CD4-positive, alpha-beta T cell treated with Interleukin-6 at 100 ng/mL for 8 hours (primary cell): ENCODE results near the gene PPP1R9A.

Source experiments
- DNase-seq: peaks from one replicate; pipeline ENCODE4 v3.0.0-alpha.2; 2020; ENCODE audit warnings: mixed read lengths, low spot score

PPP1R9A gene

DNA sequence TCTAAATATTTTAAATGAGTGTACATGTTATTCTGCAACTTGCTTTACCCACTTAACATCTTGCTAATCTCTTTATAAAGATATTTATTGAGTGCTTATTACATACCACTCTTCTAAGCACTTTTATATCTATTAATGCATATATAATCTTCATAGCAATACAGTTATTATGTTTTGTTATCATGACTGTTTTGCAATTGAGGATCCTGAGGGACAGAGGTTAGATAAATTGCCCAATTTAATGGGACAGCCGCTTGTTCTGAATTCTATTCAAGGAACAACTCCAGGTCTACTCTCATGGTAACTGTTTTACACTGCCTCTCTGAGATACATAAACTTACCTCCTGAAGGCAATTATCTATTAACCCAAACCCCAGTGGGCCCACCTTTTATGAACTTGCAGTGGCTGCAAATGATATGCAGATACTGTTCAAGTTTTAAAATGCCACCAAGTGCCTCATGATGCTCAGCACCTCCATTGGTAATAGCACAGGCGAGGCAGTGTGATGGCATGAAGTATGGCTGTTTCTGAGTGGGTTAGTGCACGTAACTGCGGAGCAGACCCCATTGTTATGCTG is 356.5 kb downstream of the PPP1R9A start:
- no peak for DNase-seq

DNA sequence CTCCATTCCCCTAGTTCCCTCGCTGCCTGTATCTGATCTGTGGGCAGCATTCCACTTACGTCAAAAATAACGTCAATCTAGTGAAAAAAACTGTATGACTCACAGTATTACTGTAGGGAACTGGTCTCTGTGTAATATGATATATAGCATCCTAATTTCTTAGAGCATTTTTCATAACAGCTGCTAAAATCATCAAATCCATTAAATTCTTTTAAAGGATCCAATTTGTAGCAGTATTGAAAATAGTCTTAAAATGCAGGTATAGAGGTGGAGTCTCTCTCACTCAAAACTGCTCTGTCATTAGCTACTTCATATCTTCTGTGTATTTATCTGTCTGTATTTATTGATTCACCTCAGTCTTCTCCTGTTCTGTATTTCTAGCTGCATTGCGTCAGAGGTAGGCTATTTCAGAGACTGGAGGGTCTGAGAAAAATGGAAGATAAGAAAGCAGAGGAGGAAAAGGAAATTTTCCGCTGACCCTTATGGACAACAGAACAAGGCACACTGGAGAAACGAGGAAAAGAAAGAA is 357.0 kb downstream of the PPP1R9A start:
- DNase-seq, result no peak

DNA sequence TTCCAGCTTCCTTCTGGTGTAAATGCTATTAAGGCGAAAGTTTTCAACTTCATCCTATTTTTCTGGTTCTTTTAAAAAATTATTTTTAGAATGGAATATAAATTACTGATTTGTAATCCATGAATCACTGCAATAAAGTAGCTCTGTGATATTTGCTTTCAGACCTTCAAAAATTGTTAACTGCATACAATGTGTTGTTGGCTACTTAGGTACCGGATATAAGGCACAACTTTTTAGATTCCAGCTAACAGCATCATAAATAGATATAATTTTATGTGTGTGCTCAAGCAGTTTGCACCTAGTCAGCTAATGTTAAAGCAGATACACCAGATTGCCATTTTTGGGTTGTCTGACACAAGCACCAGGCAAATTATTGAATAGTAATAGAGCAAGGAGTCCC is 358.2 kb downstream of the PPP1R9A start:
- DNase-seq, result no peak

DNA sequence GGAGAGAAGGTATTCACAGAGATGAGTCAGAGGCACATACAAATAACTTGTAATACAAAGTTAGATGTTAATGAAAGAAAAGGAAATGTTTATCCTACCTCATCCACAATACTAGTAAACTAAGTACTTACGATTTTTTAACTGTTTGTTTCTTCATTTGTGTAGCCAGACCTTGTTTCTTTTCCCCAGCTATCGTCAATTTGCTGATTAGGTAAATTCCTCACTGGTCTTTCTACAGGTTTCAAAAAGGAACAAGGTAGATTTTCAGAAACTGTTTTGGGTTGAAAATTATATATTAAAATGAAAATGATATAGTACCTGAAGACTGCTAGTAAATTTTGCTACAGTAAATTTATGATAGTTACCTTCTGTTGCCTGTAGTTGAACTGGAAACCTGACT is 360.4 kb downstream of the PPP1R9A start:
- no peak for DNase-seq

DNA sequence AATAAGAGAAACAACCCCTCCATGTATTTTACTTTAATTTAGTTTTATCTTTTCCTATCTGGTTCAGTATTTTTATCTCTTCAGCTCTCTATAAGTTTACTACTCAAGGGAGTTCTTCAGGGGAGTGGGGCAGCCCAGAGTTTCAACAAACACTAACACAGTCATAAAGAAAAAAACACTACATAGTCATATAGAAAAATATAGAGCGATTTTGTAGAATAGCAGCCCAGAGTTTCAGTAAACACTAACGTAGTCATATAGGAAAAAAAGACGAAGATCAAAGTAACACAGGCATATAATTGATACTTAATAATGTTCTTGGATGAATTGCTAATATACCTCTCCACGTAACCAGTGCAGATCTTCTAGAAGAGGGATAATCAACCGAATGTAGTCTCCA is 362.2 kb downstream of the PPP1R9A start:
- DNase-seq, result no peak

- DNase-seq, result no peak
Measured at GRCh38 chr7:95276114-95276513, 368.7 kb downstream of the PPP1R9A start.

DNA sequence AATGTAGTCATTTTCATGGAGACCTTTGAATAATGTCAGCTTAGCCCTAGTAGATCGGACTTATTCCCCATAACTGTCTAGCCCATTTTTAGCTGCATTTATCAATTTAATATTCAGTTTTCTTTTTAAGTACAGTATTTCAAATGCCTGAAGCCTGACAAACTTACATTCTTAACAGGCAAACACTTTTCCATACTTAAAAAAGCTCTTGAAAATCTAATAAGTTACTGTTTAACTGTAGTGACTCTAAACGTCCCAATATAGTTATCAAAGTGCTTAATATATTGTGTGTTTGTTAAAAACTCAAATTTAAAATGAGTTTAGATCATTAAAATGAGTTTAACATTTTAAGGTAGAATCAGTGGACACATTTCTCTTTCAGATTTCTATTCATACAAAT is 372.0 kb downstream of the PPP1R9A start:
- no peak for DNase-seq

- DNase-seq, result no peak
Measured at GRCh38 chr7:95286096-95286495, 378.7 kb downstream of the PPP1R9A start.

- no peak for DNase-seq
Measured at GRCh38 chr7:95290166-95290830, 382.9 kb downstream of the PPP1R9A start.

- no peak for DNase-seq
Measured at GRCh38 chr7:95295397-95295796, 388.0 kb downstream of the PPP1R9A start.

- DNase-seq, result no peak
Measured at GRCh38 chr7:95296456-95296855, 389.1 kb downstream of the PPP1R9A start.

DNA sequence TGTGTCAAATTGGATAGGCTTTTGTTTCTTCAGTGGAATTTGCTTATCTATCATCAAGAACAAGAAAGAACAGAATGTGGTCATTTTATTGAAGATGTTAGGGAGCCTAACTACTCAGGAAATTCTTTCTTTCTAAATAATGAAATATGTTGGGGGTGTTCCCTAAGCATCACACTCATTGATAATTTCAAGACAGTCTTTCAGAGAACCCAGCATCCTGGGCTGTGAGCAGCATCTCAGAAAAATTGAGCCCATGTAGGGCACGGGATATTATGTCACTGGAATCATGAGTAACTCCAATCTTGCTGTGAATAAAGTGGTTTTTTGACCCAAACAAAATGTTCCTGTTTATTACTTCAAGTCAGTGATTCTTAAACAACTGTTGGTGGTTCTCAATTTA is 389.6 kb downstream of the PPP1R9A start:
- no peak for DNase-seq

- DNase-seq, result no peak
Measured at GRCh38 chr7:95298091-95298490, 390.7 kb downstream of the PPP1R9A start.

DNA sequence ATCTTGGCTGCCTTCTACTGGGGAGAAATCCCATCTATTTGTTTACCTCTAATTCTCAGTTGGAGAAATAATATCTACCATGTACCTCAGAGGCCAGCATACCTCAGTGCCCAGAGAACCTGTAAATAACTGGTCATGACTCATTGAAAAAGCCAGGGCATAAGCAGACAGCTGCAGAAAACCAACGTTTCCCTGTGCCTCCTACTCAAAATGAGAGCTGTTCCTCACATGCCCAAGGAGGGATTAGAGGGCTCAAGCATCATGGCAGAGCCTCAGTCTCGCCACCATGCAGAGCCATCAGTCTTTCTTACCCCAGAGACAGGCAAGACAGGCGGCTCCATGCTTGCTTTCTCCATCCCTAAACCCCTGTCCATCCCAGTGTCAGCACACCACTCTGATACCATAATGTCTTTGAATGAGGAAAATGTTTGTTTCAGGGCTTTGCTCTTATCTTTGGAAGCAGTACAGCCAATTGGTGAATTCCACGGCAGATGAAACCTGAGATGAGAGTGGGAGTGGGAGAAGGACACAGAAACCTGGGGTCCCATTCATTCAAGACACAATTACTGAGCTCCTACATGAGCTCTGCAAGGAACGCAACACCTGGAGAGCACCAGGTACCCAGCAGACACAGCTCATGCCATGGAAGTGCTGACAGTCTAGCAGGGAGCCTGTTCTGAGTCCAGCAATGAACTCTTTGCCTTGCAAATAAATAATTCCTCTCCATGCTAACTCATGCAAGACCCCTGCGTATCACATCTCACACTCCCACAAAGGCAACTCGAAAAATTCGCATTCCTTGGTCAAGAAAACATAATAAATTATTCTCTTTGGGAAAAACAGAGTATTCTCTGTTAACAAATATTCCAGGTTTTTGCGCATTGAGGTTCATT is 395.9 kb downstream of the PPP1R9A start:
- DNase-seq, result no peak

DNA sequence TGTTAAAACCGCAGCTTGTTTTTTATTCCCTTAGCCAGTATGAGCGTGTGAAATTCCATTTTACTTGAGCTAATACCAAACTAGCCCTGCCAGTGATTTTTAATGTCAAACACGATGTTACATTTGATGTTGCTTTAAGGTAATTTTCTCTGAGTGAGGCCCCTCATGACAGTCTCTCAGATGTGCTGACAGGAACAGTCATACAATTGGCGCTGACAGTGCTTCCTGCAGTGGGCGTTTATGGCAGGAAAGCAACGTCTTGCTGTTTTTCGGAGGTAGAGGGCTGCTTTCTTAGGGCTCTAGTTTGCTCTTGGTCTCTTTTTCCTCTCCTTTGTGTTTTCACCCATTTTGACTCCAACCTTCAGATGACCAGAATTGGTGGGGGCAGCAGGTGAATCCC is 397.6 kb downstream of the PPP1R9A start:
- no peak for DNase-seq

- no peak for DNase-seq
Measured at GRCh38 chr7:95309951-95310350, 402.6 kb downstream of the PPP1R9A start.

- no peak for DNase-seq
Measured at GRCh38 chr7:95311389-95311788, 404.0 kb downstream of the PPP1R9A start.

GRCh38 chr7:95312561-95312960 is 405.2 kb downstream of the PPP1R9A start:
- no peak for DNase-seq

DNA sequence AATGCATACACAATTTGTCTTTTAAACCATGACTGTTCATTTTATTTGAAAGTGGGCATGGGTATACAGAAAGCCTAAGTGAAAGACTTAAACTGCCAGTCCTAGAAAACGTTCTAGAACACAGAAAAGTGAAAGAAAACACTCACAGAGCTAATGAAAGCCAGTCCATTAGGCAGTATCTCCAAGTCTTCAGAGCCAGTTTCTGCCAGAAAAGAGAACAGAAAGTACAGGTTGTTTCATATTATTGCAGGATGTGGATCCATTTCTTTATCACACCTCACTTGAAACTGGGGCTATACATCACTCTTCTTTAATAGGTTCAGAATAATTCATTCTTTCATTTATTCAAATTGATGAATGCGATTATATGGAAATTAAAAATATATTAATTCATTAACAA is 409.2 kb downstream of the PPP1R9A start:
- no peak for DNase-seq

DNA sequence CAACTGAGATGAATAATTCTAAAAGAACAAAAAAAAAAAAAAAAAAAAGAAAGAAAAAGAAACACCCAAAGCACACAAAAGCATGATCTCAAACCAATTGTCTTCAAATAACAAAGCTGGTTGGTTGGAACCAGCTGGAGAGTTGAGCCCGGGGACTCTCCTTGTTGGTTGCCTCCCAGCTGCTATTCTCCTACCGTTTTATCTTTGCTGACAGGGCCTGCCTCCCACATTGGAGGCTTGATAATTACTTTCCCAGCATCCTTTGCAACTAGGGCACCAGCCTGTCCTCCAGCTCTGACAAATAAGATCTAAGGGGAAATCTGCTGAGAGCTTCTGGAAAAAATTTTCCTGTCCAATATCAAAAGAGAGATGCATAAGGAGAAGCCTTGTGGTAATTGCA is 410.2 kb downstream of the PPP1R9A start:
- DNase-seq, result no peak

GRCh38 chr7:95317966-95318365 is 410.6 kb downstream of the PPP1R9A start:
- DNase-seq, result no peak

DNA sequence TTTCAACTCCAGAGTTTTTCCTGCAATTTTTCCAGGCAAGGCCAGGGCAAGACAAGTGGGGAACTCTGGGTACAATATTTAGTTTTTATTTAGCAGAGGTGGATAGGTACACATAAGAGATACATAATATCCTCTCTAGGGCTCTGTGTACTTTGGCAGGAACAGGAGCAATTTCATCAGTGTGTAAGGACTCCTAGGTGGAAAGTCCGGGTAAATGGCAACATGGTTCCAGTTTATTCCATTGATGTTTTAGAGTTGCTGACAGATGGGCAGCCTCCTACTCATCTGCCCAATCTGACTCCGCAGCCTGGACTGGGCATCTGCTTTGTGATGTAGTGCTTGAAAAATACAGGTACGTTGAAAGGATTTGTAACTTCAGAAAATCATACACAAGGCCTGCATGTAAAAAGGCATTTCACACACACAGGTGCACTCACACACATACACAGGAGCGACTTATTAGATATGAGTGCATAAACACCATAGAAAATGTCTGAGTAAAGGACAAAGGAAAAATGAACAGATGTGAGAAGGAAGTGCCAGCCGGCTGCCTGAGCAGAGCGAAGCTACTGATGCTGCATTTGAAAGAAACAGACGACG is 411.2 kb downstream of the PPP1R9A start:
- no peak for DNase-seq

DNA sequence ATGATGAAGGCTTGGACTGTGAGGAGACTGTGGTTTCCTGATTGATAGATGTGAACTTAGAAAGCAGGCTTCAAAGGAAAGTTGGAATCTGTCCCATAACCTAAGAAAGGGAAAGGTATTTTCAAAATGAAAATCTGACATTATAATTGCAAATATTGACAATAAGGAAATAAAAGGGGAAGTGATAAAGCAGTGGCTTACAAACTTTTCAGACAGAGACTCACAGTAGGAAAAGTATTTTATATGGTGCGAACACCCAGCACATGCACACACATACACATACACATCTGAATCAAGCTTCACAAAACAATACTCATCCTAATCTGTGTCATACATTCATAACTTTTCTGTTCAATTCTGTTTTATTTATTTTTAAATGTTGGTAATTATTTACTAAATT is 412.2 kb downstream of the PPP1R9A start:
- no peak for DNase-seq
